GM21576 (cell line): ENCODE data around the gene PSME3IP1.
"Not testable (repeated sequence)": the region's sequence is repeated elsewhere in the genome, so short reads cannot be mapped to it uniquely, and the experiment has no call there.

Experiments used
- ATAC-seq: cut with Tn5 transposase; IDR thresholded peaks from one replicate; pipeline ENCODE4 v1.9.1; 2021; ENCODE audit warnings: mild to moderate bottlenecking, moderate library complexity; ENCODE audit not compliant: unreplicated experiment

PSME3IP1 gene

GRCh38 chr16:57127037-57127763, 58.6 kb downstream of the PSME3IP1 start:
- ATAC-seq, result no peak

- ATAC-seq, result no peak
Observed at GRCh38 chr16:57126411-57126810, 59.4 kb downstream of the PSME3IP1 start.

GRCh38 chr16:57125969-57126368, 59.9 kb downstream of the PSME3IP1 start:
- ATAC-seq, result no peak

- ATAC-seq, result no peak
Observed at GRCh38 chr16:57125376-57125775, 60.5 kb downstream of the PSME3IP1 start.

- no peak for ATAC-seq
Observed at GRCh38 chr16:57123974-57124674, 61.7 kb downstream of the PSME3IP1 start.

- no peak for ATAC-seq
Observed at GRCh38 chr16:57123216-57123973, 62.4 kb downstream of the PSME3IP1 start.

- ATAC-seq, result no peak
Observed at GRCh38 chr16:57118461-57119084, 67.3 kb downstream of the PSME3IP1 start.

GRCh38 chr16:57115514-57116182, 70.2 kb downstream of the PSME3IP1 start:
- ATAC-seq, result no peak

- no peak for ATAC-seq
Observed at GRCh38 chr16:57115168-57115513, 70.7 kb downstream of the PSME3IP1 start.

- ATAC-seq, result no peak
Observed at GRCh38 chr16:57113664-57114063, 72.2 kb downstream of the PSME3IP1 start.

- ATAC-seq, result no peak
Observed at GRCh38 chr16:57113042-57113453, 72.8 kb downstream of the PSME3IP1 start.

GRCh38 chr16:57112403-57113041, 73.3 kb downstream of the PSME3IP1 start:
- no peak for ATAC-seq

- no peak for ATAC-seq
Observed at GRCh38 chr16:57111420-57111819, 74.4 kb downstream of the PSME3IP1 start.

- no peak for ATAC-seq
Observed at GRCh38 chr16:57110937-57111336, 74.9 kb downstream of the PSME3IP1 start.

- ATAC-seq, result not testable (repeated sequence)
Observed at GRCh38 chr16:57109259-57110105, 76.4 kb downstream of the PSME3IP1 start.

- no peak for ATAC-seq
Observed at GRCh38 chr16:57108432-57108831, 77.4 kb downstream of the PSME3IP1 start.

GRCh38 chr16:57107321-57107922, 78.4 kb downstream of the PSME3IP1 start:
- ATAC-seq, result no peak

- ATAC-seq, result no peak
Observed at GRCh38 chr16:57106767-57107166, 79.1 kb downstream of the PSME3IP1 start.

- no peak for ATAC-seq
Observed at GRCh38 chr16:57105184-57105583, 80.7 kb downstream of the PSME3IP1 start.
